Neural cell (in vitro differentiated cells): ENCODE data around the gene ALOX5. TPM values are rescaled to one million over a fixed set of nuclear protein-coding genes. Genes with fewer than 3 reads are reported as not detected.

Experiments
- H2AFZ ChIP-seq: fragments of 200-600, 300-800 bp; sonication (generic), shearing (Covaris generic); 2 replicates; pipeline ENCODE4 v1.6.0; 2014; ENCODE audit warnings: low read depth, mild to moderate bottlenecking, antibody characterized with exemption, low read length, moderate library complexity
- H3F3A ChIP-seq: fragments of 200-600 bp; shearing (Covaris generic); 2 replicates; pipeline ENCODE4 v1.6.1; 2016; ENCODE audit warnings: mild to moderate bottlenecking, moderate library complexity, mixed read lengths, antibody characterized with exemption, low read length; ENCODE audit not compliant: insufficient read depth, poor library complexity, severe bottlenecking
- H3K27ac ChIP-seq: fragments of 200-600, 300-800 bp; sonication (generic), shearing (Covaris generic); 2 replicates; pipeline ENCODE4 v1.5.1; 2014; ENCODE audit warnings: mild to moderate bottlenecking, low read length, moderate library complexity
- H3K27me3 ChIP-seq: fragments of 300-800, 200-600 bp; sonication (generic), shearing (Covaris generic); 2 replicates; pipeline ENCODE4 v1.6.0; 2014; ENCODE audit warnings: mild to moderate bottlenecking, low read depth, low read length, moderate library complexity; ENCODE audit not compliant: insufficient read depth
- H3K36me3 ChIP-seq: fragments of 300-800, 200-600 bp; sonication (generic), shearing (Covaris generic); 2 replicates; pipeline ENCODE4 v1.5.1; 2014; ENCODE audit warnings: mild to moderate bottlenecking, antibody characterized with exemption, low read length, moderate library complexity; ENCODE audit not compliant: insufficient read depth
- H3K4me2 ChIP-seq: fragments of 300-800, 200-600 bp; sonication (generic), shearing (Covaris generic); 2 replicates; pipeline ENCODE4 v1.6.0; 2014; ENCODE audit warnings: mild to moderate bottlenecking, low read length
- H3K4me3 ChIP-seq: fragments of 300-800, 200-600 bp; sonication (generic), shearing (Covaris generic); 2 replicates; pipeline ENCODE4 v1.5.1; 2014; ENCODE audit warnings: mild to moderate bottlenecking, low read length, moderate library complexity
- H3K79me2 ChIP-seq: fragments of 200-600 bp; shearing (Covaris generic); replicated peaks from 2 replicates; pipeline ENCODE4 v1.6.0; 2014; ENCODE audit warnings: mild to moderate bottlenecking, low read length, moderate library complexity; ENCODE audit not compliant: insufficient read depth
- H3K9ac ChIP-seq: fragments of 300-800, 200-600 bp; sonication (generic), shearing (Covaris generic); 2 replicates; pipeline ENCODE4 v1.6.1; 2016; ENCODE audit warnings: mild to moderate bottlenecking, low read length, mixed read lengths
- H3K9me2 ChIP-seq: fragments of 200-600 bp; shearing (Covaris generic); 2 replicates; pipeline ENCODE4 v1.6.1; 2016; ENCODE audit warnings: mild to moderate bottlenecking, low read length, mixed read lengths; ENCODE audit not compliant: insufficient read depth
- H3K9me3 ChIP-seq: fragments of 200-600, 300-800 bp; sonication (generic), shearing (Covaris generic); 2 replicates; pipeline ENCODE4 v1.6.1; 2016; ENCODE audit warnings: mild to moderate bottlenecking, mixed run types, low read length, moderate library complexity, mixed read lengths
- H4K20me1 ChIP-seq: fragments of 200-600 bp; shearing (Covaris generic); 2 replicates; pipeline ENCODE4 v1.6.1; 2016; ENCODE audit warnings: mild to moderate bottlenecking, mixed run types; ENCODE audit not compliant: insufficient read depth
- CTCF ChIP-seq: fragments of 450-650 bp; IDR thresholded peaks from 2 replicates; pipeline ENCODE4 v1.5.1; 2014; ENCODE audit warnings: antibody characterized with exemption, mild to moderate bottlenecking, moderate library complexity; ENCODE audit not compliant: poor library complexity, severe bottlenecking
- EP300 ChIP-seq: fragments of 450-650 bp; conservative IDR thresholded peaks from 2 replicates; pipeline ENCODE4 v1.6.1; 2014; ENCODE audit warnings: antibody characterized with exemption, mild to moderate bottlenecking, moderate library complexity; ENCODE audit not compliant: poor library complexity, severe bottlenecking
- EZH2 ChIP-seq: fragments of 200-600, 300-800 bp; shearing (Covaris generic), sonication (generic); IDR thresholded peaks from 2 replicates; pipeline ENCODE4 v1.6.1; 2014; ENCODE audit warnings: antibody characterized with exemption, low read length, borderline replicate concordance, mild to moderate bottlenecking; ENCODE audit not compliant: insufficient read depth, poor library complexity, severe bottlenecking
- MXI1 ChIP-seq: fragments of 450-650 bp; conservative IDR thresholded peaks from 2 replicates; pipeline ENCODE4 v1.6.1; 2014; ENCODE audit warnings: antibody characterized with exemption, mild to moderate bottlenecking; ENCODE audit not compliant: poor library complexity, severe bottlenecking
- POLR2AphosphoS5 ChIP-seq: IDR thresholded peaks from 2 replicates; pipeline ENCODE4 v1.6.1; 2012
- RAD21 ChIP-seq: fragments of 450-650 bp; conservative IDR thresholded peaks from 2 replicates; pipeline ENCODE4 v1.6.1; 2014; ENCODE audit warnings: antibody characterized with exemption, mild to moderate bottlenecking, moderate library complexity
- REST ChIP-seq: IDR thresholded peaks from 2 replicates; pipeline ENCODE4 v1.6.1; 2012; ENCODE audit warnings: borderline replicate concordance
- SMC3 ChIP-seq: fragments of 450-650 bp; conservative IDR thresholded peaks from 2 replicates; pipeline ENCODE4 v1.6.1; 2014; ENCODE audit warnings: antibody characterized with exemption, mild to moderate bottlenecking, moderate library complexity; ENCODE audit not compliant: poor library complexity
- TAF1 ChIP-seq: IDR thresholded peaks from 2 replicates; pipeline ENCODE4 v1.6.1; 2012; ENCODE audit warnings: low read depth
- polyA plus RNA-seq: library from polyadenylated mRNA; depleted of rRNA; stranded (reverse); fragments of >200 nt; gene quantifications from 2 replicates; pipeline ENCODE4 v1.2.3, GENCODE V29; 2014

ALOX5 gene
- polyA plus RNA-seq, 1 donor from 2014 or later: not detected

GRCh38 chr10:45437587-45438465, 63.8 kb downstream of the ALOX5 start:
- H2AFZ ChIP-seq: no peak overlapping the region
- H3F3A ChIP-seq: no peaks in the 10 kb centered on the region
- H3K79me2 ChIP-seq: no peaks in the 10 kb centered on the region
- no peaks in the 10 kb centered on the region for H3K36me3 ChIP-seq
- H3K9ac ChIP-seq: no peak overlapping the region
- H3K4me2 ChIP-seq: no peak overlapping the region
- H3K4me3 ChIP-seq: no peak overlapping the region
- no peaks in the 10 kb centered on the region for H3K27me3 ChIP-seq
- H3K27ac ChIP-seq: no peak overlapping the region
- no peaks in the 10 kb centered on the region for H3K9me2 ChIP-seq
- no peaks in the 10 kb centered on the region for H4K20me1 ChIP-seq
- H3K9me3 ChIP-seq: no peaks in the 10 kb centered on the region
- TF ChIP-seq SMC3: no peak
- TF ChIP-seq EZH2: no peak
- TF ChIP-seq CTCF: no peak
- no peak for TF ChIP-seq RAD21
- TF ChIP-seq TAF1: no peak
- TF ChIP-seq EP300: no peak
- TF ChIP-seq REST: no peak
- no peak for TF ChIP-seq MXI1
- no peak for TF ChIP-seq POLR2AphosphoS5

- no peaks in the 10 kb centered on the region for H3K79me2 ChIP-seq
- no peak overlapping the region for H3K27ac ChIP-seq
- H3K36me3 ChIP-seq: no peaks in the 10 kb centered on the region
- H3K4me3 ChIP-seq: no peak overlapping the region
- no peaks in the 10 kb centered on the region for H3F3A ChIP-seq
- no peaks in the 10 kb centered on the region for H3K9me3 ChIP-seq
- H3K9ac ChIP-seq: no peak overlapping the region
- no peaks in the 10 kb centered on the region for H3K27me3 ChIP-seq
- no peak overlapping the region for H2AFZ ChIP-seq
- H3K4me2 ChIP-seq: no peak overlapping the region
- H4K20me1 ChIP-seq: no peaks in the 10 kb centered on the region
- TF ChIP-seq TAF1: no peak
- H3K9me2 ChIP-seq: no peaks in the 10 kb centered on the region
These were observed 64.6 kb downstream of the ALOX5 start for GRCh38 chr10:45438466-45439090.
